Osteocyte (in vitro differentiated cells): ENCODE results near the gene PLXND1. TPM values are rescaled to one million over a fixed set of nuclear protein-coding genes. Genes with fewer than 3 reads are reported as not detected.

ENCODE experiments used
- DNase-seq: peaks from one replicate; pipeline ENCODE4 v3.0.0; 2021; ENCODE audit warnings: mixed read lengths; ENCODE audit not compliant: unreplicated experiment; ENCODE audit errors: extremely low spot score
- H3K27ac Mint-ChIP-seq: one replicate; pipeline ENCODE4 v1.8.0; 2021; ENCODE audit warnings: mild to moderate bottlenecking, mixed read lengths; ENCODE audit not compliant: unreplicated experiment
- H3K27me3 Mint-ChIP-seq: one replicate; pipeline ENCODE4 v1.8.0; 2021; ENCODE audit warnings: mixed read lengths; ENCODE audit not compliant: unreplicated experiment
- H3K36me3 Mint-ChIP-seq: one replicate; pipeline ENCODE4 v1.8.0; 2021; ENCODE audit warnings: mixed read lengths; ENCODE audit not compliant: unreplicated experiment
- H3K4me1 Mint-ChIP-seq: one replicate; pipeline ENCODE4 v1.8.0; 2021; ENCODE audit warnings: mixed read lengths; ENCODE audit not compliant: unreplicated experiment
- H3K4me3 Mint-ChIP-seq: one replicate; pipeline ENCODE4 v1.8.0; 2021; ENCODE audit warnings: mild to moderate bottlenecking, moderate library complexity, mixed read lengths; ENCODE audit not compliant: unreplicated experiment
- H3K9me3 Mint-ChIP-seq: one replicate; pipeline ENCODE4 v1.8.0; 2021; ENCODE audit warnings: mixed read lengths; ENCODE audit not compliant: unreplicated experiment
- total RNA-seq: library from RNA; stranded (reverse); gene quantifications from 2 replicates; pipeline ENCODE4 v1.2.1, GENCODE V29; 2021
- TF ChIP-seq, protein P1 (sequence below): fragments of 200-600 bp; sonication (generic); IDR thresholded peaks from 2 replicates; pipeline ENCODE4 v1.5.0; 2021; ENCODE audit warnings: antibody characterized with exemption, mild to moderate bottlenecking, moderate library complexity

PLXND1 gene
- total RNA-seq, 1 donor from 2014 or later: 358 TPM

DNA sequence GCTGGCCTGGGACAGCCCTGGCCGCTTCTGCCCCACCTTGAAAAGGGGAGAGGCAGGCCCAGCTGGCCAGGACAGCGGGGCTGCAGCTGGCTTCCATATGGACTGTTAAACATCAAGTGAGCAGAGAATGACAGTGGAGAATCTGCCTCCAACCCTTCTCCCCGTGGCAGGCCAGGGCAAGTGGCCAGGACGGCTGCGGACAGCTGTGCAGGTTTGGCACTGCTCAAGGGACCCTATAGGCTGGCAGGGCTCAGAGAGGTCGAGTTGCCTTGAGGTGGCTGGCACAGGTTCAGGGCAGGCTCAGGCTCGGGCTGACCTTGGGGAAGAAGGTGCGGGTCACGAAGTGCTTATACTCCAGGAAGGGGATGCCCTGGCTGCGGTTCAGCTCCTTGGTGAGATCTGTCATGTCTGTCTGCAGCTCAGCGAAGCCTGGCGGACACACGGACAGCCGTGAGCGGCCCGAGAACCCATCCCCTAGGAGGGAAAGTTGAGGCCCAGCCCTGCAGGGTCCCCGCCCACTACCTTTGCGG is 39.2 kb downstream of the PLXND1 start:
- peak overlapping the region; percentile 63 for H3K27ac Mint-ChIP-seq
- H3K36me3 Mint-ChIP-seq: peaks cover 60% of the 10 kb centered on the region
- no peak for DNase-seq
- H3K9me3 Mint-ChIP-seq: no peaks in the 10 kb centered on the region
- peaks cover 22% of the 10 kb centered on the region for H3K4me1 Mint-ChIP-seq
- H3K4me3 Mint-ChIP-seq: no peak overlapping the region
- TF ChIP-seq, protein P1, sequence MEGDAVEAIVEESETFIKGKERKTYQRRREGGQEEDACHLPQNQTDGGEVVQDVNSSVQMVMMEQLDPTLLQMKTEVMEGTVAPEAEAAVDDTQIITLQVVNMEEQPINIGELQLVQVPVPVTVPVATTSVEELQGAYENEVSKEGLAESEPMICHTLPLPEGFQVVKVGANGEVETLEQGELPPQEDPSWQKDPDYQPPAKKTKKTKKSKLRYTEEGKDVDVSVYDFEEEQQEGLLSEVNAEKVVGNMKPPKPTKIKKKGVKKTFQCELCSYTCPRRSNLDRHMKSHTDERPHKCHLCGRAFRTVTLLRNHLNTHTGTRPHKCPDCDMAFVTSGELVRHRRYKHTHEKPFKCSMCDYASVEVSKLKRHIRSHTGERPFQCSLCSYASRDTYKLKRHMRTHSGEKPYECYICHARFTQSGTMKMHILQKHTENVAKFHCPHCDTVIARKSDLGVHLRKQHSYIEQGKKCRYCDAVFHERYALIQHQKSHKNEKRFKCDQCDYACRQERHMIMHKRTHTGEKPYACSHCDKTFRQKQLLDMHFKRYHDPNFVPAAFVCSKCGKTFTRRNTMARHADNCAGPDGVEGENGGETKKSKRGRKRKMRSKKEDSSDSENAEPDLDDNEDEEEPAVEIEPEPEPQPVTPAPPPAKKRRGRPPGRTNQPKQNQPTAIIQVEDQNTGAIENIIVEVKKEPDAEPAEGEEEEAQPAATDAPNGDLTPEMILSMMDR: no peak
- H3K27me3 Mint-ChIP-seq: no peaks in the 10 kb centered on the region

DNA sequence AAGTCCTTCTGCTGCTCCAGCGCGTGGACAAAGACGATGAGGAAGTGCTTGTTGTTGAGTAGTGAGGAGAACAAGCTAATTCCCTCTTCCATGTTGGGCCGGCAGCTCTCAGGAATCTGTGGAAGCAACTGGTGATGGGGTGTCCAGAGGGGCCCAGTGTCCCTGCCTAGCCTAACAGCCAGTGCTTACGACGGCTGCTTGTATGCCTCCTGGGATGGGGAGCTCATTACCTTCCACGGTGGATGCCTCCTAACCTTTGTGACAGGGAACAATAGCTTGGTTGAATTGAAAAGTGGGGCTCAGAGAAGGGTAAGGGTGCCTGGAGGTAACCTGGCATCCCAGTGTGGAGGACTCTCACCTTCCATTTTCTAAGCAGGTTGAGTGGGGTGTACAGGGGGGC is 40.6 kb downstream of the PLXND1 start:
- Mint-ChIP-seq H3K9me3 (no peaks in the 10 kb centered on the region), H3K27me3 (no peaks in the 10 kb centered on the region), H3K4me3 (no peak overlapping the region), H3K36me3 (peaks cover 55% of the 10 kb centered on the region), H3K27ac (no peak overlapping the region), H3K4me1 (peaks cover 32% of the 10 kb centered on the region)
- TF ChIP-seq, protein P1: no peak
- no peak for DNase-seq

DNA sequence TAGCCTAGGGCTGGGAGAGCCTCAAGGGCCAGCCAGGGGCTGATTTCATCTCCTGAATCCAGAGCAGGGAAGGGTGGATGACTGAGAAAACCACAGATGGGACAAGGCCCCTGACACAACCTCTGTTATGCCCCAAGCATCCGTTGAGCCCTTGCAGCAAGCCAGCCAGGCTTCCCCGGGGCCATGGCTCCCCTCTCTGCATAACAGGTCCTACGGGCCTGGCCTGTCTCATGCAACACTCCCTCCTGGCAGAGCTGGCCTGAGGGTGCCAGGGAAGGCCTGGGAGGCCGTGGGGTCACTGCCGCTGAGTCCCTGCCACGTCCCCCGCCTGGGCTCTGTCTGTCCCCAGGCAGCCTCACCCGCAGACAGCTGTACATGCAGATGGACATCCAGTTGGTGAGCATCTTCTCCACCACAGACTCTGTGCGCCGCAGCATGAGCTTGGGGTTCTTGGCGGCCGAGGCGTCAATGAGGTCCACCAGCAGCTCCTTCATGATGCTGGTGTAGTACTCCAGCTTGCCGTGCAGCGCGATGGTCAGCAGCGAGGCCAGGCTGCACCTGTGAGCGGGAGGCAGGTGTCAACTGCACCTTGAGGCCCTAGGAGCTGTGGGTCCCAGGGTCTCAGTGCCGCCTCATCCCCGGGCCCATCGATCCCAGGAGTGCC is 41.4 kb downstream of the PLXND1 start:
- TF ChIP-seq, protein P1: no peak
- Mint-ChIP-seq H3K4me1 (peaks cover 40% of the 10 kb centered on the region), H3K27me3 (no peaks in the 10 kb centered on the region), H3K4me3 (no peak overlapping the region), H3K36me3 (peaks cover 50% of the 10 kb centered on the region), H3K9me3 (no peaks in the 10 kb centered on the region), H3K27ac (peak overlapping the region; percentile 82)
- DNase-seq: no peak

DNA sequence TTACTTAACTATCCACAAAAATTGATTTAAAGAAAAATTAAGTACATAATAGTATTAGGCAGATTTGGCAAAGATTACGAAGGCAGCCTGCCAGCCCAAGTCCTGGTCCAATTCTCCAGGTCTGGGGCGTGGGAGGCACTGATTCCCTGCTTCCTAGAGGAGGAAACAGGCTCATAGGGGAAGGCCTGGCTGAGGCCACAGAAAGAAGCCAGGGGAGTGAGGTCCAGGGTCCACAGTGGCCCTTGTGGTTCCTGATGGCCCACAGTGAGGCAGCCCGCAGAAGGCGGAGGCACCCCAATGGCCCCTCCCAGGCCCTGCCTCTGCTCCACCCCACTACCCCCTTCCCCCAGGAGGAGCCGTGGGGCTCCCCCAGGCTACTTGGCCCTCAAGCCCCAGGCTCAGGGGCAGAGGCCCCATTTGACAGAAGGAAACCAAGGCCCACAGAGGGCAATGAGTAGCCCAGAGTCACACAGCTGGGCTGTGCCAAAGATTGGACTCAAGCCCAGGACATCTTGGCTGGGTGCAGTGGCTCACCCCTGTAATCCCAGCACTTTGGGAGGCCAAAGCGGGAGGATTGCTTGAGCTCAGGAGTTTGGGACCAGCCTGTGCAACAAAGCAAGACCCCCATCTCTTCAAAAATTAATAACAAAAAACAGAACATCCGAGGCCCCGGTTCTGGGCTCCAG is 42.5 kb downstream of the PLXND1 start:
- Mint-ChIP-seq H3K4me1 (peaks cover 51% of the 10 kb centered on the region), H3K9me3 (no peaks in the 10 kb centered on the region), H3K36me3 (peaks cover 40% of the 10 kb centered on the region), H3K4me3 (no peak overlapping the region), H3K27me3 (no peaks in the 10 kb centered on the region), H3K27ac (peak overlapping the region; percentile 34)
- TF ChIP-seq, protein P1: no peak
- DNase-seq: no peak

DNA sequence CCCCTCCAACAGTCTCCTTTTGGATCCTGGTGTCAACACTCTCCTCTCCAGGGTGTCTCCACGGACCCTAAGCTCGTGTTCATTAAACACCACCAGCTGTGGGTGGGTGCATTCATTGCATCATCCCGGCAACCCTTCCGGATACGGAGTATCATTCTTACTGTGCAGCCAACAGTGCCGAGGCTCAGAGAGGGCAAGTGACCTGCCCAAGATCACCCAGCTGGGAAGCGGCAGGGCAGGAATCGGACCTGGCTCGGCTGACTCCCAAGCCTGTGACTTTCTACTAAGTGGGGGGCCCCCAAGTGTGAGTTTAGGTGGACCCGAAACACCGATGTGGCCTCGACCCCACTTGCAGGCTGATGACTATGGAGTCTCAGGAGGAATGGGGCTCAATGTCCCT is 43.1 kb downstream of the PLXND1 start:
- peaks cover 56% of the 10 kb centered on the region for H3K4me1 Mint-ChIP-seq
- peaks cover 36% of the 10 kb centered on the region for H3K36me3 Mint-ChIP-seq
- DNase-seq: no peak
- H3K27me3 Mint-ChIP-seq: no peaks in the 10 kb centered on the region
- H3K27ac Mint-ChIP-seq: peak overlapping the region; percentile 34
- TF ChIP-seq, protein P1: no peak
- no peaks in the 10 kb centered on the region for H3K9me3 Mint-ChIP-seq
- no peak overlapping the region for H3K4me3 Mint-ChIP-seq
